HEK293T (cell line): ENCODE results near the gene VPS41.

Source experiments
- BHLHE40 ChIP-seq: fragments of 450-650 bp; IDR thresholded peaks from 2 replicates; pipeline ENCODE4 v1.6.1; 2016; ENCODE audit warnings: mild to moderate bottlenecking, moderate library complexity, borderline replicate concordance
- FOXA1 ChIP-seq: fragments of 450-650 bp; IDR thresholded peaks from 2 replicates; pipeline ENCODE4 v1.6.1; 2016; ENCODE audit warnings: mild to moderate bottlenecking
- HDGF ChIP-seq: fragments of 450-650 bp; IDR thresholded peaks from 2 replicates; pipeline ENCODE4 v1.6.1; 2017; ENCODE audit warnings: antibody characterized with exemption, borderline replicate concordance
- NFRKB ChIP-seq: fragments of 450-650 bp; IDR thresholded peaks from 2 replicates; pipeline ENCODE4 v1.6.1; 2016; ENCODE audit warnings: mild to moderate bottlenecking, moderate library complexity
- SP1 ChIP-seq: fragments of 450-650 bp; IDR thresholded peaks from 2 replicates; pipeline ENCODE4 v1.6.1; 2017

DNA sequence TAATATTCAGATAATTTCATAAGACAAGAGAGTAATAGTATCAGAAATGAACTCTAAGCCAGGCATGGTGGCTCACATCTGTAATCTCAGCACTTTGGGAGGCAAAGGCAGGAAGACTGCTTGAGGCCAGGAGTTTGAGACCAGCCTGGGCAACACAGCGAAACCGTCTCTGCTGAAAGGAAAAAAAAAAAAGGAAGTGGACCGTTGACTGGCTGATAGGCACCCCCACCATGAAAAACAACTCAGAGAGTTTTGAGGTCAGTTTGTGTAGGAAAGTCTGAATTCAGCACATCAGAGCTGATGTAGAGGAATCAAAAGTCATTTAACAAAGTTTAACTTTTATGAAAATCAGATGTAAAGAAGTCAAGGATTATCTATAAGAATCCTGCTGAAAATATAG is 214.7 kb downstream of the VPS41 start:
- TF ChIP-seq NFRKB (no peak), FOXA1 (no peak), BHLHE40 (no peak), SP1 (no peak), HDGF (no peak)
